ENCODE measurements around the gene RFX6. TPM values are rescaled to one million over a fixed set of nuclear protein-coding genes. Genes with fewer than 3 reads are reported as not detected.

Gene RFX6
- total and polyA plus RNA-seq, 2 donors (not counting 1 experiment from before 2014, with no cell fraction given), result not detected

DNA sequence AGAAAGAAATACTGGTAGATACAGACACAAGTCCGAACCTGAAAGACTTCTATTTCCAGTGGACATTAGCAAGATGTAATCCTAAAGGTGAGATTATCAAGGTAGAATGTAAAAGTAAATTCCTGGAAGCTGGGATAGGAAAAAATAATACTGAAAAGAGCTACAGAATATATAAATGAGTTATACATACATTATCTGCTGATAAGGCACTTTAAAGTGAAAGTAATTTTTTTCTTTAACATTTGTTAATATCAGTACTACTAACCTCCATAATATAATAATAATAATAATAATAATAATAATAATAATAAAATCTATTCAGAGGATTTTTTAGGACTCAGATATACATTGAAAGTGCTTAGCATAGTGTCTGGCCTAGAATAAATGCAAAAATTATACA lies 102.5 kb downstream of the RFX6 start:
- intact Hi-C loops (cut with micrococcal nuclease), result no loop called here
- Histone ChIP-seq H3K36me3 (replicated peaks in 1 of 2; ENCODE audit: control extremely low read depth in 1 of 2, control insufficient read depth in 1 of 2, extremely low read depth in 1 of 2, insufficient read depth in 2 of 2, low read length in 1 of 2) (no peaks in the 10 kb centered on the region), H3K4me2 (replicated peaks; ENCODE audit: low read depth, low read length, poor library complexity, severe bottlenecking) (no peak overlapping the region), H3K79me2 (ENCODE audit: control insufficient read depth, insufficient read depth, low read length) (no peaks in the 10 kb centered on the region), H3K27me3 (replicated peaks in 1 of 4; ENCODE audit: control extremely low read depth in 1 of 4, control insufficient read depth in 3 of 4, insufficient read depth in 4 of 4, low read length in 3 of 4) (no peaks in the 10 kb centered on the region), H3K9ac (ENCODE audit: low read length) (no peak overlapping the region), H3K27ac (ENCODE audit: low read length in 2 of 2) (no peak overlapping the region), H3K4me1 (ENCODE audit: control insufficient read depth in 2 of 2, insufficient read depth in 2 of 2, low read length in 2 of 2) (no peaks in the 10 kb centered on the region), H2AFZ (ENCODE audit: insufficient read depth, low read depth, low read length, poor library complexity, severe bottlenecking) (no peak overlapping the region), H3K4me3 (ENCODE audit: control extremely low read depth in 1 of 5, extremely low read depth in 1 of 5, insufficient read depth in 1 of 5, low read depth in 2 of 5, low read length in 4 of 5) (no peak overlapping the region), H3K9me3 (ENCODE audit: control extremely low read depth in 1 of 3, control insufficient read depth in 2 of 3, insufficient read depth in 1 of 3, low read length in 2 of 3) (peaks cover 0 to 5% (median 0%) of the 10 kb centered on the region in 3 donors), H4K20me1 (ENCODE audit: control insufficient read depth, insufficient read depth, low read length, poor library complexity, severe bottlenecking) (no peaks in the 10 kb centered on the region)
- H3K27ac Mint-ChIP-seq, result no peak overlapping the region
- ATAC-seq (ENCODE audit: low read depth) (no peak), DNase-seq (no peak)
- no CpG with 5 or more reads among the region's 1 CpG for WGBS (ENCODE audit: insufficient coverage)
- TF ChIP-seq EZH2 (IDR thresholded peaks at IDR 0.05; ENCODE audit: borderline replicate concordance, insufficient read depth, low read depth, low read length, poor library complexity, severe bottlenecking), result no peak
- TF ChIP-seq, protein P1, sequence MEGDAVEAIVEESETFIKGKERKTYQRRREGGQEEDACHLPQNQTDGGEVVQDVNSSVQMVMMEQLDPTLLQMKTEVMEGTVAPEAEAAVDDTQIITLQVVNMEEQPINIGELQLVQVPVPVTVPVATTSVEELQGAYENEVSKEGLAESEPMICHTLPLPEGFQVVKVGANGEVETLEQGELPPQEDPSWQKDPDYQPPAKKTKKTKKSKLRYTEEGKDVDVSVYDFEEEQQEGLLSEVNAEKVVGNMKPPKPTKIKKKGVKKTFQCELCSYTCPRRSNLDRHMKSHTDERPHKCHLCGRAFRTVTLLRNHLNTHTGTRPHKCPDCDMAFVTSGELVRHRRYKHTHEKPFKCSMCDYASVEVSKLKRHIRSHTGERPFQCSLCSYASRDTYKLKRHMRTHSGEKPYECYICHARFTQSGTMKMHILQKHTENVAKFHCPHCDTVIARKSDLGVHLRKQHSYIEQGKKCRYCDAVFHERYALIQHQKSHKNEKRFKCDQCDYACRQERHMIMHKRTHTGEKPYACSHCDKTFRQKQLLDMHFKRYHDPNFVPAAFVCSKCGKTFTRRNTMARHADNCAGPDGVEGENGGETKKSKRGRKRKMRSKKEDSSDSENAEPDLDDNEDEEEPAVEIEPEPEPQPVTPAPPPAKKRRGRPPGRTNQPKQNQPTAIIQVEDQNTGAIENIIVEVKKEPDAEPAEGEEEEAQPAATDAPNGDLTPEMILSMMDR (IDR thresholded peaks at IDR 0.05), result no peak
- POLR2A ChIA-PET, result no interaction called here
- CTCF ChIA-PET, result interaction anchor here (1.2 kb wide), 1 partner anchor 10 kb away, joined by 4 read pairs; no protein-coding TSS in a partner anchor
- peaks cover 6% of the 10 kb centered on the region for H3K9me3 Mint-ChIP-seq (ENCODE audit: insufficient read depth)
- no peaks in the 10 kb centered on the region for H3K27me3 Mint-ChIP-seq
- H3K4me1 Mint-ChIP-seq, result no peaks in the 10 kb centered on the region
- H3K4me3 Mint-ChIP-seq, result no peak overlapping the region

Other genes with a start within 250 kb of the RFX6 start
- gene ZUP1, start 208.5 kb upstream of the RFX6 start, total RNA-seq, result 17.1 and 18.4 TPM in 2 replicates
- 6.4 and 12.0 TPM in 2 replicates for gene ZUP1, start 208.5 kb upstream of the RFX6 start, polyA plus RNA-seq
- gene KPNA5, start 196.0 kb upstream of the RFX6 start, total RNA-seq, result 41.7 and 42.9 TPM in 2 replicates
- gene KPNA5, start 196.0 kb upstream of the RFX6 start, polyA plus RNA-seq, result 6.9 and 11.5 TPM in 2 replicates
- gene FAM162B, start 111.5 kb upstream of the RFX6 start, total RNA-seq, result not detected in 2 replicates
- not detected in 2 replicates for gene FAM162B, start 111.5 kb upstream of the RFX6 start, polyA plus RNA-seq
- not detected in 2 replicates for gene GPRC6A, start 48.2 kb upstream of the RFX6 start, total RNA-seq
- gene GPRC6A, start 48.2 kb upstream of the RFX6 start, polyA plus RNA-seq, result not detected in 2 replicates

Measured in B cell (primary cell).